CD14-positive monocyte (primary cell): Measurements from ENCODE around the gene MAGI3. TPM values are rescaled to one million over a fixed set of nuclear protein-coding genes. Genes with fewer than 3 reads are reported as not detected.

Experiments used
- DNase-seq, 3 donors: peaks; one replicate each; pipeline ENCODE4 v3.0.0-alpha.2; 2011 to 2022
- H2AFZ ChIP-seq: 2 replicates; pipeline ENCODE4 v1.6.0; 2012; ENCODE audit warnings: mild to moderate bottlenecking, low read depth, low read length, inconsistent platforms; ENCODE audit not compliant: insufficient read depth, poor library complexity, severe bottlenecking
- H3K27ac ChIP-seq, 2 donors: 1 replicate in 1 of 2; 2 replicates in 1 of 2; pipeline ENCODE4 v1.5.1; 2012 to 2013; ENCODE audit warnings: low read length in 2 of 2, control low read depth in 1 of 2, inconsistent platforms in 1 of 2, low read depth in 1 of 2, mild to moderate bottlenecking in 1 of 2
- H3K27me3 ChIP-seq, 2 donors: one replicate each; pipeline versions ENCODE4 v1.6.0 to v1.6.1; 2011 to 2013; ENCODE audit warnings: low read length in 2 of 2; ENCODE audit not compliant: control insufficient read depth in 2 of 2, insufficient read depth in 2 of 2
- H3K36me3 ChIP-seq, 2 donors: replicated peaks in 1 of 2; 1 replicate in 1 of 2; 2 replicates in 1 of 2; pipeline versions ENCODE4 v1.5.1 to v1.6.1; 2012 to 2013; ENCODE audit warnings: low read length in 2 of 2, control low read depth in 1 of 2, inconsistent platforms in 1 of 2, mild to moderate bottlenecking in 1 of 2; ENCODE audit not compliant: insufficient read depth in 2 of 2, control insufficient read depth in 1 of 2
- H3K4me1 ChIP-seq, 2 donors: 1 replicate in 1 of 2; 2 replicates in 1 of 2; pipeline versions ENCODE4 v1.5.1 to v1.6.1; 2012 to 2013; ENCODE audit warnings: low read length in 2 of 2, control low read depth in 1 of 2, inconsistent platforms in 1 of 2, mild to moderate bottlenecking in 1 of 2, moderate library complexity in 1 of 2; ENCODE audit not compliant: insufficient read depth in 2 of 2, control insufficient read depth in 1 of 2
- H3K4me2 ChIP-seq: replicated peaks from 2 replicates; pipeline ENCODE3; 2012; ENCODE audit warnings: low read length, moderate library complexity, mild to moderate bottlenecking; ENCODE audit not compliant: poor library complexity, severe bottlenecking; ENCODE audit errors: extremely low read depth
- H3K4me3 ChIP-seq, 3 experiments: fragments of 200-600 bp in 1 of 3; sonication (generic) in 1 of 3; replicated peaks in 1 of 3; 1 replicate in 2 of 3; 2 replicates in 1 of 3; pipeline ENCODE4 v1.5.1; 2011 to 2013; ENCODE audit warnings: low read length in 3 of 3, mild to moderate bottlenecking in 3 of 3, control low read depth in 2 of 3, low read depth in 2 of 3, inconsistent platforms in 1 of 3, moderate library complexity in 1 of 3
- H3K79me2 ChIP-seq: 2 replicates; pipeline ENCODE4 v1.6.0; 2012; ENCODE audit warnings: mild to moderate bottlenecking, control low read depth, inconsistent platforms, low read length, moderate library complexity; ENCODE audit not compliant: insufficient read depth
- H3K9ac ChIP-seq: 2 replicates; pipeline ENCODE4 v1.6.0; 2017; ENCODE audit warnings: low read length, mild to moderate bottlenecking; ENCODE audit not compliant: insufficient read depth, poor library complexity, severe bottlenecking
- H3K9me3 ChIP-seq, 2 donors: replicated peaks in 1 of 2; 1 replicate in 1 of 2; 2 replicates in 1 of 2; pipeline versions ENCODE4 v1.5.1 to v1.6.1; 2012 to 2013; ENCODE audit warnings: low read length in 2 of 2, control low read depth in 1 of 2; ENCODE audit not compliant: control insufficient read depth in 1 of 2, insufficient read depth in 1 of 2
- H4K20me1 ChIP-seq: 2 replicates; pipeline ENCODE4 v1.6.0; 2012; ENCODE audit warnings: mild to moderate bottlenecking, low read length, control low read depth, moderate library complexity; ENCODE audit not compliant: insufficient read depth
- H3K27ac Mint-ChIP-seq, 7 donors: one replicate each; pipeline ENCODE4 v1.8.0; 2020; ENCODE audit warnings: mild to moderate bottlenecking in 7 of 7, mixed read lengths in 7 of 7, moderate library complexity in 6 of 7, inconsistent platforms in 2 of 7
- H3K27me3 Mint-ChIP-seq, 3 donors: one replicate each; pipeline ENCODE4 v1.8.0; 2021 to 2022; ENCODE audit warnings: low read depth in 3 of 3, mild to moderate bottlenecking in 3 of 3, mixed read lengths in 3 of 3, moderate library complexity in 3 of 3, inconsistent platforms in 1 of 3
- H3K36me3 Mint-ChIP-seq, 2 donors: one replicate each; pipeline ENCODE4 v1.8.0; 2020; ENCODE audit warnings: mixed read lengths in 2 of 2, inconsistent platforms in 1 of 2, mild to moderate bottlenecking in 1 of 2
- H3K4me1 Mint-ChIP-seq: one replicate; pipeline ENCODE4 v1.8.0; 2020; ENCODE audit warnings: mild to moderate bottlenecking, mixed read lengths
- H3K4me3 Mint-ChIP-seq, 2 donors: one replicate each; pipeline ENCODE4 v1.8.0; 2020; ENCODE audit warnings: mild to moderate bottlenecking in 2 of 2, mixed read lengths in 2 of 2, moderate library complexity in 1 of 2
- H3K9me3 Mint-ChIP-seq, 7 donors: one replicate each; pipeline ENCODE4 v1.8.0; 2020 to 2022; ENCODE audit warnings: mixed read lengths in 7 of 7, mild to moderate bottlenecking in 6 of 7, moderate library complexity in 6 of 7, inconsistent platforms in 2 of 7
- WGBS: methylation state at CpG from one replicate; pipeline ENCODE4 v1.1.5; 2013; ENCODE audit warnings: missing lambda C conversion rate; ENCODE audit not compliant: insufficient coverage; 5-methylcytosine and 5-hydroxymethylcytosine counted together
- intact Hi-C, 2 donors: fragments of 100-400 bp; cut with micrococcal nuclease; formaldehyde crosslinking; loops; one replicate each; pipeline versions ENCODE4 v1.15.0 to v1.15.1; 2023
- polyA plus RNA-seq, 3 donors: library from polyadenylated mRNA; depleted of rRNA in 1 of 3; unstranded in 2 of 3; stranded (reverse) in 1 of 3; fragments of 300-500 nt in 2 of 3; fragments of >200 nt in 1 of 3; fragmentation: Illumina TruSeq in 2 of 3; gene quantifications; 1 replicate in 2 of 3; 2 replicates in 1 of 3; pipeline ENCODE4 v1.2.3, GENCODE V29; 2012 to 2021
- TF ChIP-seq, protein P1 (sequence below): fragments of 200-600 bp; IDR thresholded peaks from one replicate; pipeline ENCODE4 v1.8.0; 2022; ENCODE audit warnings: antibody characterized with exemption, mild to moderate bottlenecking

Gene MAGI3
- polyA plus RNA-seq, 3 donors = 0.36 to 0.58 (median 0.43) TPM

DNA sequence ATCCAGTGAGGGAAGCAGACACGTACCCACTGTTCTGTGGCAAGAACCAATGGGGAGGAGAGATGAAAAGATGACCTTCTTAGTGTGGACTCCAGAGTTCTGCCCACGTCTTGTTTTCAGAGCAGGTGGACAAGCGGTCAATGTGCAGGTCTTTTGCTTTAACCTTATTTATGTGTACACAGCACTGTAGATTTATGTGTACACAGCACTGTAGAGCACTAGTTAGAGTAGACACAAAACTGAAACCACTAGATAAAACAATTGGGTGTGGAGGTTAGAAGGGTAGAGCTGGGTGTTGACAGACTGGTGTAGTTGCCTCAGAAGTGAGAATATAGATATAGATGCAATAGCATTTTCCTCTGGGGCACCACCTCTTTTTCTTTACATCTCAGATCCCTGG, 150.0 kb downstream of the MAGI3 start:
- H3K36me3 ChIP-seq = no peaks in the 10 kb centered on the region
- Mint-ChIP-seq H3K27me3 (peaks cover 0 to 2% (median 0%) of the 10 kb centered on the region in 3 donors), H3K27ac (no peak overlapping the region), H3K36me3 (no peaks in the 10 kb centered on the region), H3K9me3 (peaks cover 8 to 17% (median 10%) of the 10 kb centered on the region in 7 donors), H3K4me1 (peaks cover 12% of the 10 kb centered on the region), H3K4me3 (no peak overlapping the region)
- H4K20me1 ChIP-seq = no peaks in the 10 kb centered on the region
- 63% methylated on average over 1 of the region's 3 CpGs for WGBS
- no peak overlapping the region for H3K4me2 ChIP-seq
- no peak overlapping the region for H2AFZ ChIP-seq
- H3K4me3 ChIP-seq = no peak overlapping the region
- H3K27me3 ChIP-seq = no peaks in the 10 kb centered on the region
- peaks cover 0 to 13% of the 10 kb centered on the region in 2 donors for H3K9me3 ChIP-seq
- no peak overlapping the region for H3K27ac ChIP-seq
- H3K79me2 ChIP-seq = no peaks in the 10 kb centered on the region
- no peak for DNase-seq
- H3K4me1 ChIP-seq = peaks cover 6 to 8% of the 10 kb centered on the region in 2 donors
- intact Hi-C loops = no loop called here
- H3K9ac ChIP-seq = no peak overlapping the region
- TF ChIP-seq, protein P1, sequence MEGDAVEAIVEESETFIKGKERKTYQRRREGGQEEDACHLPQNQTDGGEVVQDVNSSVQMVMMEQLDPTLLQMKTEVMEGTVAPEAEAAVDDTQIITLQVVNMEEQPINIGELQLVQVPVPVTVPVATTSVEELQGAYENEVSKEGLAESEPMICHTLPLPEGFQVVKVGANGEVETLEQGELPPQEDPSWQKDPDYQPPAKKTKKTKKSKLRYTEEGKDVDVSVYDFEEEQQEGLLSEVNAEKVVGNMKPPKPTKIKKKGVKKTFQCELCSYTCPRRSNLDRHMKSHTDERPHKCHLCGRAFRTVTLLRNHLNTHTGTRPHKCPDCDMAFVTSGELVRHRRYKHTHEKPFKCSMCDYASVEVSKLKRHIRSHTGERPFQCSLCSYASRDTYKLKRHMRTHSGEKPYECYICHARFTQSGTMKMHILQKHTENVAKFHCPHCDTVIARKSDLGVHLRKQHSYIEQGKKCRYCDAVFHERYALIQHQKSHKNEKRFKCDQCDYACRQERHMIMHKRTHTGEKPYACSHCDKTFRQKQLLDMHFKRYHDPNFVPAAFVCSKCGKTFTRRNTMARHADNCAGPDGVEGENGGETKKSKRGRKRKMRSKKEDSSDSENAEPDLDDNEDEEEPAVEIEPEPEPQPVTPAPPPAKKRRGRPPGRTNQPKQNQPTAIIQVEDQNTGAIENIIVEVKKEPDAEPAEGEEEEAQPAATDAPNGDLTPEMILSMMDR = no peak

DNA sequence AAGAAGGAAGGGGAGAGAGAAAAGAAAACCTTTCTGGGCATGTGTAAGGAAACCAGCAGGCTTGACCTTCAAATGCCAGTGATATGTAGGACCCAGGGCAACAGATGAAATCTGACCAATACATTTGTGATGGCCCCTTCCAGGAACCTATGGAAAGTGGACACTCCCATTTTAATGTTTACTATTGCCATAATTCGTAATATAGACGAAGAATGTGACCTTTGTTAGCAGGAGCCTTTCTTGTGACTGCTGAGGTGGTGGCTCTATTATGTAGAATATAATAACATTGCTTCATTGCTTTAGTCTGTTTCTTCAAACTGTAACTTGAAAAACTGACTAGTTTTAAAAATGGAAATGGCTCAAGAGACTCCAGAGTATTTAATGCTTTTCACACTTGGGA, 150.8 kb downstream of the MAGI3 start:
- intact Hi-C loops = no loop called here
- Mint-ChIP-seq H3K36me3 (no peaks in the 10 kb centered on the region), H3K27me3 (peaks cover 0 to 2% (median 0%) of the 10 kb centered on the region in 3 donors), H3K4me1 (peaks cover 12% of the 10 kb centered on the region), H3K27ac (no peak overlapping the region), H3K4me3 (no peak overlapping the region), H3K9me3 (peaks cover 8 to 17% (median 10%) of the 10 kb centered on the region in 7 donors)
- H3K27ac ChIP-seq = no peak overlapping the region
- H3K9me3 ChIP-seq = peaks cover 0 to 13% of the 10 kb centered on the region in 2 donors
- no peak for DNase-seq
- H4K20me1 ChIP-seq = no peaks in the 10 kb centered on the region
- H3K9ac ChIP-seq = no peak overlapping the region
- no peaks in the 10 kb centered on the region for H3K79me2 ChIP-seq
- no CpG with 5 or more reads among the region's 2 CpGs for WGBS
- TF ChIP-seq, protein P1 = no peak
- H2AFZ ChIP-seq = no peak overlapping the region
- no peaks in the 10 kb centered on the region for H3K27me3 ChIP-seq
- peaks cover 6 to 8% of the 10 kb centered on the region in 2 donors for H3K4me1 ChIP-seq
- no peaks in the 10 kb centered on the region for H3K36me3 ChIP-seq
- no peak overlapping the region for H3K4me3 ChIP-seq
- H3K4me2 ChIP-seq = no peak overlapping the region
